WTC11 (cell line): ENCODE data around the gene GLUD1. TPM values are rescaled to one million over a fixed set of nuclear protein-coding genes. Genes with fewer than 3 reads are reported as not detected.
A peak's percentile ranks its signal among the peaks of the same experiment; 100 is the strongest.

ENCODE experiments used
- ATAC-seq: fragments of 200-7000 bp; cut with Tn5 transposase; 2 replicates; pipeline ENCODE4 v1.10.0; 2021; ENCODE audit warnings: mild to moderate bottlenecking, moderate library complexity
- CTCF ChIA-PET: fragments of 300-600 bp; sonication (Branson Sonifier 250); formaldehyde crosslinking; loops from one replicate; lab custom pipeline; 2021; ENCODE audit warnings: antibody characterized with exemption; lab: Charles Lee
- POLR2A ChIA-PET: fragments of 350-600 bp; sonication (Branson Sonifier 250); formaldehyde crosslinking; loops from one replicate; lab custom pipeline; 2021; ENCODE audit warnings: antibody characterized with exemption; lab: Charles Lee
- DNase-seq: peaks from one replicate; pipeline ENCODE4 v3.0.0; 2021; ENCODE audit warnings: low spot score
- H3K27ac Mint-ChIP-seq: 2 replicates; pipeline ENCODE4 v1.8.0; 2021; ENCODE audit warnings: mixed read lengths
- H3K27me3 Mint-ChIP-seq: 2 replicates; pipeline ENCODE4 v1.8.0; 2021; ENCODE audit warnings: low read depth, mild to moderate bottlenecking, moderate library complexity, mixed read lengths
- H3K36me3 Mint-ChIP-seq: 2 replicates; pipeline ENCODE4 v1.8.0; 2021; ENCODE audit warnings: mixed read lengths
- H3K4me1 Mint-ChIP-seq: 2 replicates; pipeline ENCODE4 v1.8.0; 2022; ENCODE audit warnings: mixed read lengths
- H3K4me3 Mint-ChIP-seq: 2 replicates; pipeline ENCODE4 v1.8.0; 2021; ENCODE audit warnings: mild to moderate bottlenecking, moderate library complexity, mixed read lengths
- H3K9me3 Mint-ChIP-seq: 2 replicates; pipeline ENCODE4 v1.8.0; 2021; ENCODE audit warnings: mixed read lengths
- ATF2 ChIP-seq: sonication (generic); formaldehyde crosslinking; IDR thresholded peaks from 2 replicates; pipeline ENCODE4 v1.8.1; 2022; ENCODE audit warnings: low read depth, missing genetic modification reagents, borderline replicate concordance
- ATF3 ChIP-seq: sonication (generic); formaldehyde crosslinking; conservative IDR thresholded peaks from 2 replicates; pipeline ENCODE4 v1.8.1; 2022; ENCODE audit warnings: mild to moderate bottlenecking, missing genetic modification reagents
- CBFB ChIP-seq: sonication (generic); formaldehyde crosslinking; IDR thresholded peaks from 2 replicates; pipeline ENCODE4 v1.8.1; 2022; ENCODE audit warnings: mild to moderate bottlenecking, low read depth, missing genetic modification reagents
- CREB1 ChIP-seq: sonication (generic); formaldehyde crosslinking; IDR thresholded peaks from 2 replicates; pipeline ENCODE4 v1.8.0; 2023; ENCODE audit warnings: mild to moderate bottlenecking, missing genetic modification reagents
- ERG ChIP-seq: fragments of 250-450 bp; sonication (Bioruptor Pico); IDR thresholded peaks from 2 replicates; pipeline ENCODE4 v1.8.0; 2021; ENCODE audit warnings: mild to moderate bottlenecking
- ESRRA ChIP-seq: sonication (generic); formaldehyde crosslinking; IDR thresholded peaks from 2 replicates; pipeline ENCODE4 v1.8.1; 2022; ENCODE audit warnings: mild to moderate bottlenecking, missing genetic modification reagents, borderline replicate concordance
- FOXJ3 ChIP-seq: sonication (generic); formaldehyde crosslinking; IDR thresholded peaks from 2 replicates; pipeline ENCODE4 v1.9.0; 2021; ENCODE audit warnings: missing genetic modification reagents, mild to moderate bottlenecking, borderline replicate concordance
- JAZF1 ChIP-seq: fragments of 250-450 bp; sonication (Bioruptor Pico); IDR thresholded peaks from 2 replicates; pipeline ENCODE4 v1.9.0; 2021; ENCODE audit warnings: moderate library complexity, mild to moderate bottlenecking, inconsistent platforms
- NR2C2 ChIP-seq: sonication (generic); formaldehyde crosslinking; IDR thresholded peaks from 2 replicates; pipeline ENCODE4 v1.8.0; 2022; ENCODE audit warnings: mild to moderate bottlenecking, missing genetic modification reagents
- RELA ChIP-seq: sonication (generic); formaldehyde crosslinking; IDR thresholded peaks from 2 replicates; pipeline ENCODE4 v1.8.1; 2022; ENCODE audit warnings: missing genetic modification reagents, mild to moderate bottlenecking, borderline replicate concordance
- STAT6 ChIP-seq: sonication (generic); formaldehyde crosslinking; conservative IDR thresholded peaks from 2 replicates; pipeline ENCODE4 v1.8.1; 2023; ENCODE audit warnings: mild to moderate bottlenecking, low read depth, missing genetic modification reagents, moderate library complexity
- total RNA-seq: library from RNA; stranded (reverse); gene quantifications from 3 replicates; pipeline ENCODE4 v1.2.3, GENCODE V29; 2021
- TF ChIP-seq, protein P1 (sequence below): fragments of 200-600 bp; IDR thresholded peaks from 2 replicates; pipeline ENCODE4 v1.8.0; 2022; ENCODE audit warnings: antibody characterized with exemption
- TF ChIP-seq, protein P2 (sequence below): sonication (generic); formaldehyde crosslinking; IDR thresholded peaks from 2 replicates; pipeline ENCODE4 v1.8.0; 2023; ENCODE audit warnings: missing genetic modification reagents
- TF ChIP-seq, protein P3 (sequence below): fragments of 250-450 bp; sonication (Bioruptor Pico); IDR thresholded peaks from 2 replicates; pipeline ENCODE4 v1.9.0; 2021; ENCODE audit warnings: mild to moderate bottlenecking
- TF ChIP-seq, protein P4 (sequence below): sonication (generic); formaldehyde crosslinking; IDR thresholded peaks from 2 replicates; pipeline ENCODE4 v1.8.0; 2022; ENCODE audit warnings: mild to moderate bottlenecking, missing genetic modification reagents

GLUD1 gene
- total RNA-seq, 1 experiment from 2014 or later: 98.2 TPM

GRCh38 chr10:87066178-87066577 lies 28.5 kb downstream of the GLUD1 start:
- no peak for DNase-seq
- H3K9me3 Mint-ChIP-seq: no peaks in the 10 kb centered on the region
- TF ChIP-seq ATF2 (CRISPR knock-in tag): no peak
- no peak for TF ChIP-seq RELA (CRISPR knock-in tag)
- TF ChIP-seq JAZF1 (CRISPR knock-in tag): no peak
- TF ChIP-seq, protein P1, sequence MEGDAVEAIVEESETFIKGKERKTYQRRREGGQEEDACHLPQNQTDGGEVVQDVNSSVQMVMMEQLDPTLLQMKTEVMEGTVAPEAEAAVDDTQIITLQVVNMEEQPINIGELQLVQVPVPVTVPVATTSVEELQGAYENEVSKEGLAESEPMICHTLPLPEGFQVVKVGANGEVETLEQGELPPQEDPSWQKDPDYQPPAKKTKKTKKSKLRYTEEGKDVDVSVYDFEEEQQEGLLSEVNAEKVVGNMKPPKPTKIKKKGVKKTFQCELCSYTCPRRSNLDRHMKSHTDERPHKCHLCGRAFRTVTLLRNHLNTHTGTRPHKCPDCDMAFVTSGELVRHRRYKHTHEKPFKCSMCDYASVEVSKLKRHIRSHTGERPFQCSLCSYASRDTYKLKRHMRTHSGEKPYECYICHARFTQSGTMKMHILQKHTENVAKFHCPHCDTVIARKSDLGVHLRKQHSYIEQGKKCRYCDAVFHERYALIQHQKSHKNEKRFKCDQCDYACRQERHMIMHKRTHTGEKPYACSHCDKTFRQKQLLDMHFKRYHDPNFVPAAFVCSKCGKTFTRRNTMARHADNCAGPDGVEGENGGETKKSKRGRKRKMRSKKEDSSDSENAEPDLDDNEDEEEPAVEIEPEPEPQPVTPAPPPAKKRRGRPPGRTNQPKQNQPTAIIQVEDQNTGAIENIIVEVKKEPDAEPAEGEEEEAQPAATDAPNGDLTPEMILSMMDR: no peak
- TF ChIP-seq STAT6 (CRISPR knock-in tag): no peak
- TF ChIP-seq FOXJ3 (CRISPR knock-in tag): no peak
- TF ChIP-seq, protein P2, sequence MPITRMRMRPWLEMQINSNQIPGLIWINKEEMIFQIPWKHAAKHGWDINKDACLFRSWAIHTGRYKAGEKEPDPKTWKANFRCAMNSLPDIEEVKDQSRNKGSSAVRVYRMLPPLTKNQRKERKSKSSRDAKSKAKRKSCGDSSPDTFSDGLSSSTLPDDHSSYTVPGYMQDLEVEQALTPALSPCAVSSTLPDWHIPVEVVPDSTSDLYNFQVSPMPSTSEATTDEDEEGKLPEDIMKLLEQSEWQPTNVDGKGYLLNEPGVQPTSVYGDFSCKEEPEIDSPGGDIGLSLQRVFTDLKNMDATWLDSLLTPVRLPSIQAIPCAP (CRISPR knock-in tag): no peak
- no peak for TF ChIP-seq NR2C2 (CRISPR knock-in tag)
- TF ChIP-seq, protein P3, sequence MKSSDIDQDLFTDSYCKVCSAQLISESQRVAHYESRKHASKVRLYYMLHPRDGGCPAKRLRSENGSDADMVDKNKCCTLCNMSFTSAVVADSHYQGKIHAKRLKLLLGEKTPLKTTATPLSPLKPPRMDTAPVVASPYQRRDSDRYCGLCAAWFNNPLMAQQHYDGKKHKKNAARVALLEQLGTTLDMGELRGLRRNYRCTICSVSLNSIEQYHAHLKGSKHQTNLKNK: no peak
- TF ChIP-seq, protein P4, sequence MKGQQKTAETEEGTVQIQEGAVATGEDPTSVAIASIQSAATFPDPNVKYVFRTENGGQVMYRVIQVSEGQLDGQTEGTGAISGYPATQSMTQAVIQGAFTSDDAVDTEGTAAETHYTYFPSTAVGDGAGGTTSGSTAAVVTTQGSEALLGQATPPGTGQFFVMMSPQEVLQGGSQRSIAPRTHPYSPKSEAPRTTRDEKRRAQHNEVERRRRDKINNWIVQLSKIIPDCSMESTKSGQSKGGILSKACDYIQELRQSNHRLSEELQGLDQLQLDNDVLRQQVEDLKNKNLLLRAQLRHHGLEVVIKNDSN (CRISPR knock-in tag): no peak
- no peak for TF ChIP-seq ESRRA (CRISPR knock-in tag)
- no peak for TF ChIP-seq CREB1 (CRISPR knock-in tag)
- TF ChIP-seq ERG (CRISPR knock-in tag): no peak
- ATAC-seq: no peak
- no peaks in the 10 kb centered on the region for H3K4me1 Mint-ChIP-seq
- ChIA-PET POLR2A (no interaction called here), CTCF (interaction anchor here (0.8 kb wide), 1 partner anchor 100 kb away, joined by 3 read pairs; no protein-coding TSS in a partner anchor)
- no peak overlapping the region for H3K4me3 Mint-ChIP-seq
- no peaks in the 10 kb centered on the region for H3K27me3 Mint-ChIP-seq
- peaks cover 46% of the 10 kb centered on the region for H3K36me3 Mint-ChIP-seq
- peak overlapping the region; percentile 42; the same call in 1 of the 2 replicates for H3K27ac Mint-ChIP-seq

- ATAC-seq (no peak), DNase-seq (no peak)
- CTCF ChIA-PET: no interaction called here
- Mint-ChIP-seq H3K4me3 (no peak overlapping the region), H3K36me3 (peaks cover 57% of the 10 kb centered on the region), H3K27me3 (no peaks in the 10 kb centered on the region), H3K27ac (no peak overlapping the region), H3K4me1 (no peaks in the 10 kb centered on the region), H3K9me3 (no peaks in the 10 kb centered on the region)
- TF ChIP-seq ATF3 (CRISPR knock-in tag) (no peak), CBFB (CRISPR knock-in tag) (no peak)
- POLR2A ChIA-PET: no interaction called here
Observed at GRCh38 chr10:87064651-87065050, 30.0 kb downstream of the GLUD1 start.
